SK-N-MC (cell line): ENCODE results near the gene MEA1.

ENCODE experiments used
- DNase-seq: peaks from one replicate; pipeline ENCODE4 v3.0.0-alpha.2; 2011; ENCODE audit warnings: low read depth, low spot score
- H3K27ac ChIP-seq: fragments of 200-600 bp; sonication (generic); 2 replicates; pipeline ENCODE4 v1.5.1; 2016; ENCODE audit warnings: mixed run types
- H3K36me3 ChIP-seq: fragments of 200-600 bp; sonication (generic); 2 replicates; pipeline ENCODE4 v1.6.1; 2017; ENCODE audit warnings: antibody characterized with exemption, low read length, mixed read lengths; ENCODE audit not compliant: insufficient read depth
- H3K4me3 ChIP-seq: fragments of 200-600 bp; sonication (generic); 2 replicates; pipeline ENCODE4 v1.5.1; 2016
- H3K9ac ChIP-seq: fragments of 200-600 bp; sonication (generic); 2 replicates; pipeline ENCODE4 v1.8.0; 2017; ENCODE audit warnings: mixed run types, mixed read lengths; ENCODE audit not compliant: insufficient read length
- H3K9me3 ChIP-seq: fragments of 200-600 bp; sonication (generic); 2 replicates; pipeline ENCODE4 v1.6.1; 2017; ENCODE audit warnings: low read depth, mild to moderate bottlenecking, antibody characterized with exemption, low read length, moderate library complexity, mixed read lengths
- EZH2 ChIP-seq: fragments of 200-600 bp; sonication (generic); IDR thresholded peaks from one replicate; pipeline ENCODE4 v1.6.1; 2017; ENCODE audit warnings: antibody characterized with exemption
- FOXP2 ChIP-seq: optimal IDR thresholded peaks from 2 replicates; pipeline ENCODE3; 2011; ENCODE audit warnings: mild to moderate bottlenecking, moderate library complexity; ENCODE audit not compliant: insufficient read depth; ENCODE audit errors: extremely low read length, control extremely low read depth
- POLR2AphosphoS5 ChIP-seq: IDR thresholded peaks from 2 replicates; pipeline ENCODE4 v1.6.1; 2012; ENCODE audit warnings: mild to moderate bottlenecking, low read depth, low read length, borderline replicate concordance

The MEA1 gene

DNA sequence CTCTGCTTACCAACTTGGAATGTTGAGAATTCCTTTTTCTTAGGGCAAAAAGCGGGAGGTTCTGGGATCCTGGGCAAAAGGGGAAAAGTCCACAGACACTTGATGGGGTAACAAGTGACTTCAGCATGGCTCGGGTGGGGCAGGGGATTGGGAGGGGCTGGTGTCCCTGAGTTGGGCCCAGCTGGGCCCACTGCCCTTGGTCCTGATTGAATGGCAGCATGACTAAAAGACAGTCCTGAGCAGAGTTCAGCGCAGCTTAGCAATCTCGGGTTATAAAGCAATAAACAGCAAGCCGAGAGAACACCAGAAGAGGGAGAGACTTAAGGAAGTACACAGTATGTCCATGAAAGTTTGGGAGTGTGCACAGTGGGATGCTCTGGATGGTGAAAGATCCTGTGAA is 23.8 kb downstream of the MEA1 start:
- Histone ChIP-seq H3K36me3 (peaks cover 22% of the 10 kb centered on the region), H3K9me3 (no peaks in the 10 kb centered on the region), H3K4me3 (no peak overlapping the region), H3K27ac (no peak overlapping the region), H3K9ac (no peak overlapping the region)
- TF ChIP-seq POLR2AphosphoS5 (no peak), FOXP2 (no peak), EZH2 (no peak)
- DNase-seq = no peak

DNA sequence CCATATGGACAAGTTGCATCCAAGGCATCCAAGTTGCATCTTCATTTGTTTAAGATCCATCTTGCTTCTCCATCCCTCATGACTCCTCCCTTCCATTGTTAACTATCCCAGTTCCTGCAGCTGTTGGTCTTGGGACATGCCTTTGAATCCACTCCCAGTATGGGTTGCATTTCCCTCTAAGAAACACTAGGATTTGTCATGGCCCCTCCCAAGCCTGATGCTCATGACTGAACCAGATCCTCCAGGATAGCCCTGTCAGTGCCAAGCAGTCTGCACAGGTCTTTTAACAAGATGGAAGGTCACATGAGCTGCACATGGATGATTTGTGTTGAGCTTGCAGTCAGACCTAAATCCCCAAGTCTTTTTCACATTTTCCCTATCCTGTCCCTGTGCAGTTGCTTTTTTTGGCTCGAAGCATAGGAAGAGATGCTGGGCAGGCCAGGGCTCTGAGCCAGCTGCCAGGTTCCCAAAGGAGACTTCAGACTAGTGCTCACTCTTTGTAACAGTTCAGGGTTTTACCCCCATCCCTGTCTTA is 25.2 kb downstream of the MEA1 start:
- Histone ChIP-seq H3K27ac (no peak overlapping the region), H3K4me3 (no peak overlapping the region), H3K36me3 (peaks cover 22% of the 10 kb centered on the region), H3K9me3 (no peaks in the 10 kb centered on the region), H3K9ac (no peak overlapping the region)
- no peak for DNase-seq
- TF ChIP-seq POLR2AphosphoS5 = no peak

GRCh38 chr6:42987533-42988451 is 26.0 kb downstream of the MEA1 start:
- H3K4me3 ChIP-seq = no peak overlapping the region
- DNase-seq = no peak
- TF ChIP-seq FOXP2 = no peak
- no peak for TF ChIP-seq EZH2
- TF ChIP-seq POLR2AphosphoS5 = no peak
- H3K9ac ChIP-seq = no peak overlapping the region
- H3K9me3 ChIP-seq = no peaks in the 10 kb centered on the region
- H3K36me3 ChIP-seq = peaks cover 22% of the 10 kb centered on the region
- no peak overlapping the region for H3K27ac ChIP-seq

DNA sequence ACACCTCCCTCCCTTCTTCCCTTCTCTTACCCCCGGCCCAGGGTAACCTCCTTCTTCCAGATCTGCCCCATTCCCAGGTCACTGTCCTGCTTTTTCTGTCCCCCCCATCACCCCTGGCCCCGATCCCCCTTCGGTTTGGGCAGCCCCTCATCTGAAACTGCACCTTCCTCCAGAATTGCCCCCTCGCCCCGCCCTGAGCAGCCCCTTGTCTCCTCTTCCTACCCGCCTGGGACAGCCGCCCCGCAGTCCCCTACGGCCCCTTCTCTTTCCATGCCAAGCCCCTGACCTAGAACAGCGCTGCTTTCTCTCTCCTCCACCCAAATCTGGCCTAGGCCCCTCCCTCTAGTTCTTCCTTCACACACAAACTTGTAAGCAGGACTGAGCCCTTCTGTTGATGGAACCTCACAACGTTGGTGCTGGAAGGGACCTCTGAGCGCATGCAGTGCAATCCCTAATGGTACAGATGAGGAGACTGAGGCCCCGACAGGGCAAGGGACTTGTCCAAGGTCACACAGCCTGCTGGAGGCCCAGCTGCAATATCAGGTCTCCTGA is 28.7 kb downstream of the MEA1 start:
- peak overlapping the region; percentile 96 for H3K9ac ChIP-seq
- no peak for TF ChIP-seq EZH2
- TF ChIP-seq FOXP2 = no peak
- no peak for TF ChIP-seq POLR2AphosphoS5
- H3K9me3 ChIP-seq = no peaks in the 10 kb centered on the region
- DNase-seq = no peak
- H3K27ac ChIP-seq = no peak overlapping the region
- H3K36me3 ChIP-seq = peaks cover 9% of the 10 kb centered on the region; the same call in 1 of the 2 replicates
- H3K4me3 ChIP-seq = peak overlapping the region; percentile 95

DNA sequence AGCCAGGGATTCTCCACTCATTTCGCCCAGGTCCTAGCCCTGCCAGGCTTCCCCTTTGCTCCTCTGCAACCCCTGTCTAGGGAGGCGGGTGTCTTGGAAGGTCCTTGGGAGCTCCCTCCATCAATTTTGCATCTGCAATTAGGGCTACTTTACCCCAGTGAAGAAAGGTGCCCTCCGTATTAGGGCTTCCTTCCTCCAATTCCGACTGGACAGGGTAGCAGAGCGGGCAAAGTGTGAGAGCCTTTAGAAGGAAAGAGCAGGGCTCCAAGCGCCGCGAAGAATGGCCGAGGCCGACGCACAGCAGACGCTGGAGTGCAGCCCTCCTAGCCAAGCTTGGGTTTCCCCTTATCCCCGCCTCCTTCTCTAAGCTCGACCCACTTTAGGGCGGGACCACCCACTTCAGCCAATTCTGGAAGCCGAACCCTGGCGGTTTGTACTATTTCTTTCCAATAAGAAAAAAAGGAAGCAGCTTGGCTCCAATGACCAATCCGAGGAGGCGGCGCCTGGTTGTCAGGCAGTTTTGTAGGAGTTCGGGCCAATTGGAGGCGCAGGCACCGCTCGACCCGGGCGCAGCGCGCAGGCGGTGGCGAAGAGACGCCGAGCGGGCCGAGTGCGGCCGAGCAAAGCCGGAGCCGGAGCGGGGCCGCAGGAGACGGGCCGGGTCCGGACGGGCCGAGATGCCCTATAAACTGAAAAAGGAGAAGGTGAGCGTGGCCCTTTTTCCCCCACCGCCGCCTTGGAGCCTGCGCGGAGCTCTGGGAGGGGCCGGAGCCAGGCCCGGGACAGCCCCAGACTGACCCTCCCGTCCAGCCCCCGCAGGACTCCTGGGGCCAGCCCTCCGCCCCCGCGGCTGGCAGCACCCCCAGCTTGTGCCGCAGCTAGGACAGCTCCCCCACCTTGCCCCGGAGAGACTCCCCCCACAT is 29.5 kb downstream of the MEA1 start, which contains the start of gene PPP2R5D:
Gene PPP2R5D (plus strand): TSS at position 570 of the 923 bp plus-strand sequence. CDS start 108 bp downstream, at position 678.
- peak within 1 kb of the TSS; percentile 12; the same call in 1 of the 2 replicates for H3K27ac ChIP-seq
- peaks cover 2% of the 10 kb centered on the region; the same call in 1 of the 2 replicates for H3K36me3 ChIP-seq
- no peak for TF ChIP-seq EZH2
- TF ChIP-seq POLR2AphosphoS5 = peak; percentile 97
- peak within 1 kb of the TSS; percentile 96 for H3K9ac ChIP-seq
- peak within 1 kb of the TSS; percentile 95 for H3K4me3 ChIP-seq
- H3K9me3 ChIP-seq = no peaks in the 10 kb centered on the region
- DNase-seq = peak; percentile 97

DNA sequence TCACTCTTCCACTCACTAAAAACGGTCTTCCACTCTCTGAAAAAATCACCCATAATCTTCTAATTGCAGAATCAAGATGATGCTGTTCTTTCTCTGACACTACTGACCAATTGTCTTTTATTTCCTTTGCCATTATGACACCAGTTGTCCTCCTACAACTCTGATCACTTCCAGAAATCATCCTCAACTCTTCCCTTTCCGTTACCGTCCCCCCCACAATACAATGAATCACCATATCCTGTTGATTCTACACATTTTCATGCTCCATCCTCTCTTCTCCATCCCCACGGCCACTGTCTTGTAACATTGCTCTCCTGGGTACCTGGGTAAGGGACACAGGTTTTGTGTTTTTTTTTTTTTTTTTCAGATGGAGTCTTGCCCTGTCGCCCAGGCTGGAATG is 31.9 kb downstream of the MEA1 start:
- Histone ChIP-seq H3K36me3 (peaks cover 2% of the 10 kb centered on the region; the same call in 1 of the 2 replicates), H3K4me3 (no peak overlapping the region), H3K27ac (no peak overlapping the region), H3K9ac (no peak overlapping the region), H3K9me3 (no peaks in the 10 kb centered on the region)
- TF ChIP-seq POLR2AphosphoS5 = no peak
- TF ChIP-seq EZH2 = no peak
- no peak for TF ChIP-seq FOXP2
- no peak for DNase-seq

DNA sequence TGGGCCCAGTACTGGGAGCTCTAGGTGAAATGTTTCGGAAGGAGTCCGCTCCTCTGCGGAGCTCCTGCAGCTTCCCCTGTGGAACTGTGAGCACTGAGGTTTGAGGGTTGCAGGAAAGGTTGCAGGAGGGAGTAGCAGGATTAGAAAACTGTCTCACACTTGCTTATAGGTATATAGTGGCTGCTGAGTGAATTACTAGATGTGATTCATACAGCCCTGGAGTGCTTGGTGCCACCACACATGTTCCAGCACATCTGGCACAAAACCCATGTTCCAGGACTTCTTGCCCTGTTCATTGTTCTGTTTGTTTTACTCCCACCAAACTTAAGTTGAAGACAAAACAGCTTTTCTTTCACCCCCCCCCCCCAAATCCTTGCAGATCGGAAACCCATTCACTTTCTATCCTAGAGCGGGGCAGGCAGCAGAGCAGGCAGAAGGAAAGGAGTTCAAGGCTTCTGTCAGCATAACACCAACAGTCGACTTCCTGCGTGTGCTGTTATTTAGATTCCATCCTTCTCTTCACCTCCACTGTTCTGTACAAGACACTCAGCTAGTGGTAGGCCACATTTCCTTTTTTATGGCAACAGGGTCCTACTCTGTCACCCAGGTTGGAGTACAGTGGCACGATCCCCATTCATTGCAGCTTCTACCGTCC is 34.1 kb downstream of the MEA1 start:
- Histone ChIP-seq H3K9me3 (no peaks in the 10 kb centered on the region), H3K36me3 (peaks cover 4% of the 10 kb centered on the region; the same call in 1 of the 2 replicates), H3K4me3 (peak overlapping the region; percentile 78), H3K27ac (peak overlapping the region; percentile 76; the same call in 1 of the 2 replicates), H3K9ac (peak overlapping the region; percentile 78)
- DNase-seq = no peak
- no peak for TF ChIP-seq FOXP2
- no peak for TF ChIP-seq POLR2AphosphoS5
- TF ChIP-seq EZH2 = no peak
